Endothelial cell of umbilical vein (primary cell): Measurements from ENCODE around the gene VSIG10. TPM values are rescaled to one million over a fixed set of nuclear protein-coding genes. Genes with fewer than 3 reads are reported as not detected.

ENCODE experiments used
- BruUV-seq: library from RNA; stranded (reverse); fragments of 400-500 nt; replicated peaks from 2 replicates; lab custom pipeline; 2021; lab: Mats Ljungman, UMichigan
- CTCF ChIA-PET: fragments of 300-600, 350-600 bp; sonication (Branson Sonifier 250); formaldehyde crosslinking; loops from one replicate; lab custom pipeline; 2021; ENCODE audit warnings: antibody characterized with exemption, inconsistent platforms; lab: Charles Lee
- POLR2A ChIA-PET: fragments of 300-600, 350-600 bp; sonication (Branson Sonifier 250); formaldehyde crosslinking; loops from one replicate; lab custom pipeline; 2021; ENCODE audit warnings: antibody characterized with exemption, inconsistent platforms; lab: Charles Lee
- DNase-seq: peaks from one replicate; pipeline ENCODE4 v3.0.0-alpha.2; 2011; ENCODE audit warnings: low read depth, low spot score
- FAIRE-seq: peaks from 2 replicates; lab custom pipeline; 2011; peaks lifted over from hg19 to GRCh38; lab: Jason Lieb, UNC
- H2AFZ ChIP-seq: 2 replicates; pipeline ENCODE4 v1.6.0; 2012; ENCODE audit warnings: low read depth, low read length, control low read depth, inconsistent platforms
- H3K27ac ChIP-seq: 2 replicates; pipeline ENCODE4 v1.5.1; 2011; ENCODE audit warnings: low read depth, mild to moderate bottlenecking, control low read depth, low read length, moderate library complexity; ENCODE audit not compliant: insufficient read depth
- H3K27me3 ChIP-seq, 2 experiments: 2 replicates each; pipeline versions ENCODE4 v1.6.0 to v1.6.1; 2011; ENCODE audit warnings: low read length in 2 of 2, mixed read lengths in 1 of 2; ENCODE audit not compliant: control insufficient read depth in 2 of 2, insufficient read depth in 2 of 2
- H3K36me3 ChIP-seq, 2 experiments: 2 replicates in 1 of 2; 3 replicates in 1 of 2; pipeline ENCODE4 v1.5.1; 2011; ENCODE audit warnings: low read length in 2 of 2, mild to moderate bottlenecking in 1 of 2, moderate library complexity in 1 of 2; ENCODE audit not compliant: control insufficient read depth in 2 of 2, insufficient read depth in 2 of 2; ENCODE audit errors: extremely low read depth in 1 of 2
- H3K4me1 ChIP-seq: 3 replicates; pipeline ENCODE4 v1.5.1; 2011; ENCODE audit warnings: mild to moderate bottlenecking, low read length; ENCODE audit not compliant: control insufficient read depth, insufficient read depth; ENCODE audit errors: extremely low read depth
- H3K4me2 ChIP-seq: 2 replicates; pipeline ENCODE4 v1.6.1; 2011; ENCODE audit warnings: low read length, control low read depth, mixed read lengths; ENCODE audit not compliant: insufficient read depth
- H3K4me3 ChIP-seq, 3 experiments: fragments of 200-600 bp in 1 of 3; sonication (generic), shearing (Covaris generic) in 1 of 3; replicated peaks in 1 of 3; 2 replicates each; pipeline ENCODE4 v1.5.1; 2011 to 2016; ENCODE audit warnings: control low read depth in 3 of 3, low read length in 3 of 3, mild to moderate bottlenecking in 2 of 3, inconsistent platforms in 1 of 3, low read depth in 1 of 3, moderate library complexity in 1 of 3; ENCODE audit not compliant: insufficient read depth in 1 of 3
- H3K79me2 ChIP-seq: 2 replicates; pipeline ENCODE4 v1.6.0; 2012; ENCODE audit warnings: low read length, inconsistent platforms; ENCODE audit not compliant: control insufficient read depth, insufficient read depth
- H3K9ac ChIP-seq: replicated peaks from 2 replicates; pipeline ENCODE3; 2011; ENCODE audit warnings: low read length, control low read depth; ENCODE audit not compliant: insufficient read depth; ENCODE audit errors: extremely low read depth
- H3K9me1 ChIP-seq: replicated peaks from 3 replicates; pipeline ENCODE4 v1.6.0; 2011; ENCODE audit warnings: mild to moderate bottlenecking, low read length; ENCODE audit not compliant: control insufficient read depth, insufficient read depth; ENCODE audit errors: extremely low read depth
- H3K9me3 ChIP-seq: replicated peaks from 2 replicates; pipeline ENCODE4 v1.5.1; 2012; ENCODE audit warnings: low read length, inconsistent platforms; ENCODE audit not compliant: control insufficient read depth, insufficient read depth
- H4K20me1 ChIP-seq: replicated peaks from 2 replicates; pipeline ENCODE3; 2011; ENCODE audit warnings: mild to moderate bottlenecking, low read length; ENCODE audit not compliant: control insufficient read depth, insufficient read depth; ENCODE audit errors: extremely low read depth
- CTCF ChIP-seq, 2 donors: IDR thresholded peaks; 1 replicate in 1 of 2; 2 replicates in 1 of 2; pipeline ENCODE4 v1.5.1; 2011; ENCODE audit warnings: low read length in 2 of 2, mild to moderate bottlenecking in 2 of 2, moderate library complexity in 2 of 2, control low read depth in 1 of 2, inconsistent platforms in 1 of 2, low read depth in 1 of 2; ENCODE audit not compliant: insufficient read depth in 1 of 2; ENCODE audit errors: extremely low read depth in 1 of 2
- EZH2 ChIP-seq: IDR thresholded peaks from 2 replicates; pipeline ENCODE4 v1.6.1; 2012; ENCODE audit warnings: borderline replicate concordance, low read depth, mild to moderate bottlenecking, moderate library complexity, low read length, inconsistent platforms; ENCODE audit not compliant: severe bottlenecking
- FOS ChIP-seq: IDR thresholded peaks from 2 replicates; pipeline ENCODE4 v1.6.1; 2011; ENCODE audit warnings: mild to moderate bottlenecking, low read length, moderate library complexity, borderline replicate concordance; ENCODE audit not compliant: insufficient read depth
- GATA2 ChIP-seq: IDR thresholded peaks from 2 replicates; pipeline ENCODE4 v1.7.0; 2011; ENCODE audit warnings: low read depth, mild to moderate bottlenecking, moderate library complexity, mixed read lengths, low read length; ENCODE audit not compliant: insufficient read length, insufficient read depth
- JUN ChIP-seq: IDR thresholded peaks from 2 replicates; pipeline ENCODE4 v1.6.1; 2011; ENCODE audit warnings: borderline replicate concordance, low read depth; ENCODE audit not compliant: insufficient read length, insufficient read depth
- MAX ChIP-seq: IDR thresholded peaks from 2 replicates; pipeline ENCODE4 v1.6.1; 2011; ENCODE audit not compliant: insufficient read depth, insufficient read length
- MYC ChIP-seq: IDR thresholded peaks from one replicate; pipeline ENCODE4 v1.6.1; 2011; ENCODE audit warnings: mild to moderate bottlenecking, low read depth, low read length
- POLR2A ChIP-seq: IDR thresholded peaks from 2 replicates; pipeline ENCODE4 v1.6.1; 2012; ENCODE audit warnings: low read depth, mild to moderate bottlenecking, control low read depth, low read length
- POLR2AphosphoS5 ChIP-seq: IDR thresholded peaks from 2 replicates; pipeline ENCODE4 v1.6.1; 2012; ENCODE audit warnings: low read depth, mild to moderate bottlenecking, control low read depth, low read length, moderate library complexity; ENCODE audit not compliant: insufficient read depth
- dilution Hi-C: fragments of 300-500 bp; cut with MboI; formaldehyde crosslinking; loops from one replicate; pipeline ENCODE4 v1.15.0; 2019; ENCODE audit warnings: low sequenced_read_pairs; ENCODE audit not compliant: extremely low pct_ligation_motif_present
- intact Hi-C: fragments of 100-400 bp; cut with micrococcal nuclease; formaldehyde crosslinking; loops from one replicate; pipeline ENCODE4 v1.10.0; 2022
- polyA plus RNA-seq, 4 experiments: library from polyadenylated mRNA; depleted of rRNA in 3 of 4; stranded (reverse) in 3 of 4; unstranded in 1 of 4; fragments of >200 nt; gene quantifications; 2 replicates each; pipeline versions ENCODE4 v1.2.1 to v1.2.3, GENCODE V29; 2011 to 2012; ENCODE audit warnings: missing spikeins in 1 of 4
- total RNA-seq: library from RNA; stranded (reverse); gene quantifications from 2 replicates; pipeline ENCODE4 v1.2.3, GENCODE V29; 2021

VSIG10 gene
- total and polyA plus RNA-seq, 2 donors (not counting 3 experiments of a cell fraction or from before 2014, with no cell fraction given): 16.3 to 38.4 TPM

DNA sequence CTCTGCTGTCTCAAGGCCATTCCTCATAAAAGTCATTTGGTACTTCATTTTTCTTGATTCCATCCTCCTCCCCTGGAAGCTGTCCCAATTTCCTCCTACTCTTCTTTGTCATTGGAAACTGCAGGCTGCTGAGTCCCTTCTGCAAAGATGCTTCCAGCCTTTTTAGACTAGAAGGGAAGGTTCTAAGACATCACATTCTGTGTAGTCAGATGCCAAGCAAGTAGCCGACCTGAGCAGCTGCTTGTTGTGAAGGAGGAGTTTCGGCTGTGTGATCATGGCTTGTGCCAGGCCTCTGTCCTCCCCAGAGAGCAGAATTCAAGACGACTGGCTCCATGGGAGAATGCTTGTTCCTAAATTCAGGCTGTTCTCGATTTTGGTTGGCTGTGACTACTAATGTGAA is 78.6 kb downstream of the VSIG10 start:
- peaks cover 14 to 17% of the 10 kb centered on the region in 2 experiments for H3K36me3 ChIP-seq
- H3K79me2 ChIP-seq: no peaks in the 10 kb centered on the region
- no peaks in the 10 kb centered on the region for H3K9me1 ChIP-seq
- dilution Hi-C loops: no loop called here
- FAIRE-seq (no peak), DNase-seq (no peak)
- H4K20me1 ChIP-seq: no peaks in the 10 kb centered on the region
- H3K9ac ChIP-seq: no peak overlapping the region
- no peak overlapping the region for H2AFZ ChIP-seq
- POLR2A ChIA-PET: no interaction called here
- no peak for TF ChIP-seq POLR2AphosphoS5
- TF ChIP-seq MYC: no peak
- TF ChIP-seq FOS: no peak
- no peak for TF ChIP-seq MAX
- TF ChIP-seq JUN: no peak
- TF ChIP-seq EZH2: no peak
- TF ChIP-seq CTCF (IDR thresholded peaks at IDR 0.05; ENCODE audit: extremely low read depth in 1 of 2, insufficient read depth in 1 of 2, low read depth in 1 of 2, low read length in 2 of 2): no peak
- no peak for TF ChIP-seq GATA2
- TF ChIP-seq POLR2A: no peak
- no peaks in the 10 kb centered on the region for H3K4me1 ChIP-seq
- no peak overlapping the region for H3K27ac ChIP-seq
- no peak overlapping the region for H3K4me3 ChIP-seq
- BruUV-seq: no TSS peak
- no peaks in the 10 kb centered on the region for H3K9me3 ChIP-seq
- no peaks in the 10 kb centered on the region for H3K27me3 ChIP-seq
- no peak overlapping the region for H3K4me2 ChIP-seq
- CTCF ChIA-PET: no interaction called here
- intact Hi-C loops: no loop called here
